Right atrium auricular region (tissue), 2 donors: ENCODE results near the gene IMPA2. TPM values are rescaled to one million over a fixed set of nuclear protein-coding genes. Genes with fewer than 3 reads are reported as not detected.
"Not testable (repeated sequence)": the region's sequence is repeated elsewhere in the genome, so short reads cannot be mapped to it uniquely, and the experiment has no call there.

Experiments
- DNase-seq: peaks from one replicate; pipeline ENCODE4 v3.0.0-alpha.2; 2019; ENCODE audit warnings: low spot score
- H3K27ac ChIP-seq, 2 donors: fragments of 200-600 bp; sonication (generic); 1 replicate in 1 of 2; 2 replicates in 1 of 2; pipeline ENCODE4 v1.5.1; 2016 to 2019
- H3K27me3 ChIP-seq, 2 donors: fragments of 200-600 bp; sonication (generic); one replicate each; pipeline versions ENCODE4 v1.5.1 to v1.6.0; 2017 to 2019
- H3K36me3 ChIP-seq: fragments of 200-600 bp; sonication (generic); one replicate; pipeline ENCODE4 v1.5.1; 2016
- H3K4me1 ChIP-seq, 2 donors: fragments of 200-600 bp; sonication (generic); one replicate each; pipeline versions ENCODE4 v1.5.1 to v1.6.0; 2017 to 2019
- H3K4me3 ChIP-seq, 2 donors: fragments of 200-600 bp; sonication (generic); 1 replicate in 1 of 2; 2 replicates in 1 of 2; pipeline ENCODE4 v1.5.1; 2017 to 2019; ENCODE audit warnings: mild to moderate bottlenecking in 1 of 2, moderate library complexity in 1 of 2
- H3K9me3 ChIP-seq, 2 donors: fragments of 200-600 bp; sonication (generic); one replicate each; pipeline ENCODE4 v1.5.1; 2019
- CTCF ChIP-seq, 2 donors: fragments of 200-600 bp; sonication (generic); IDR thresholded peaks; one replicate each; pipeline ENCODE4 v1.5.1; 2019; ENCODE audit warnings: antibody characterized with exemption in 2 of 2
- total RNA-seq, 2 donors: library from RNA; depleted of rRNA; stranded (reverse); fragments of >200 nt; gene quantifications; one replicate each; pipeline ENCODE4 v1.1.0, GENCODE V29; 2016

The IMPA2 gene
- total RNA-seq, 2 donors from 2014 or later, result 20.2 to 22.9 TPM

- Histone ChIP-seq H3K36me3 (no peaks in the 10 kb centered on the region), H3K27me3 (no peaks in the 10 kb centered on the region), H3K4me3 (no peak overlapping the region), H3K4me1 (peaks cover 0 to 11% of the 10 kb centered on the region in 2 donors), H3K27ac (no peak overlapping the region), H3K9me3 (no peaks in the 10 kb centered on the region)
- no peak for TF ChIP-seq CTCF (IDR thresholded peaks at IDR 0.05)
- no peak for DNase-seq
Measured at GRCh38 chr18:12035481-12035880, 54.2 kb downstream of the IMPA2 start.

- H3K36me3 ChIP-seq, result no peaks in the 10 kb centered on the region
- no peak overlapping the region for H3K27ac ChIP-seq
- no peaks in the 10 kb centered on the region for H3K9me3 ChIP-seq
- no peaks in the 10 kb centered on the region for H3K27me3 ChIP-seq
- peak; percentile 47 for DNase-seq
- no peak overlapping the region for H3K4me3 ChIP-seq
- TF ChIP-seq CTCF (IDR thresholded peaks at IDR 0.05), result no peak
- H3K4me1 ChIP-seq, result peaks cover 0 to 11% of the 10 kb centered on the region in 2 donors
Measured at GRCh38 chr18:12036201-12036751, 55.0 kb downstream of the IMPA2 start.

GRCh38 chr18:12038082-12038638 is 56.9 kb downstream of the IMPA2 start:
- Histone ChIP-seq H3K36me3 (no peaks in the 10 kb centered on the region), H3K27ac (peak overlapping the region in 1 of 2 donors; percentile 65), H3K9me3 (no peaks in the 10 kb centered on the region), H3K4me3 (peak overlapping the region; percentile 37 to 54), H3K27me3 (no peaks in the 10 kb centered on the region), H3K4me1 (peaks cover 0 to 11% of the 10 kb centered on the region in 2 donors)
- no peak for TF ChIP-seq CTCF (IDR thresholded peaks at IDR 0.05)
- peak; percentile 62 for DNase-seq

- no peaks in the 10 kb centered on the region for H3K36me3 ChIP-seq
- H3K4me3 ChIP-seq, result peak overlapping the region; percentile 37 to 54
- H3K4me1 ChIP-seq, result peaks cover 0 to 11% of the 10 kb centered on the region in 2 donors
- peak; percentile 99 for TF ChIP-seq CTCF (IDR thresholded peaks at IDR 0.05)
- H3K27ac ChIP-seq, result peak overlapping the region in 1 of 2 donors; percentile 65
- H3K9me3 ChIP-seq, result no peaks in the 10 kb centered on the region
- H3K27me3 ChIP-seq, result no peaks in the 10 kb centered on the region
- peak; percentile 88 for DNase-seq
Measured at GRCh38 chr18:12038639-12039539, 57.6 kb downstream of the IMPA2 start.

- H3K4me3 ChIP-seq, H3K36me3 ChIP-seq, H3K27ac ChIP-seq, H3K9me3 ChIP-seq, H3K27me3 ChIP-seq: not testable (repeated sequence)
- H3K4me1 ChIP-seq, result peaks cover 0 to 11% of the 10 kb centered on the region in 2 donors
- peak; percentile 43 for DNase-seq
Measured at GRCh38 chr18:12039540-12039930, 58.2 kb downstream of the IMPA2 start.

- Histone ChIP-seq H3K9me3 (no peaks in the 10 kb centered on the region), H3K4me1 (peaks cover 0 to 11% of the 10 kb centered on the region in 2 donors), H3K27me3 (no peaks in the 10 kb centered on the region), H3K36me3 (no peaks in the 10 kb centered on the region), H3K27ac (no peak overlapping the region), H3K4me3 (no peak overlapping the region)
- no peak for DNase-seq
- no peak for TF ChIP-seq CTCF (IDR thresholded peaks at IDR 0.05)
Measured at GRCh38 chr18:12041561-12041960, 60.3 kb downstream of the IMPA2 start.
